Measurements from ENCODE around the gene BEAN1.

GRCh38 chr16:66516808-66517585 is 89.9 kb downstream of the BEAN1 start:
- no peak for TF ChIP-seq CTCF (IDR thresholded peaks at IDR 0.05; ENCODE audit: low read depth, low read length, poor library complexity, severe bottlenecking)
- no peak for TF ChIP-seq EZH2phosphoT487 (IDR thresholded peaks at IDR 0.05; ENCODE audit: borderline replicate concordance, low read length)

Measured in DOHH2 (cell line).